Measurements from ENCODE around the gene TEPSIN. TPM values are rescaled to one million over a fixed set of nuclear protein-coding genes. Genes with fewer than 3 reads are reported as not detected.

The TEPSIN gene
- total and polyA plus RNA-seq, 2 donors (not counting 1 experiment from before 2014, with no cell fraction given): 5.6 to 11.2 TPM

DNA sequence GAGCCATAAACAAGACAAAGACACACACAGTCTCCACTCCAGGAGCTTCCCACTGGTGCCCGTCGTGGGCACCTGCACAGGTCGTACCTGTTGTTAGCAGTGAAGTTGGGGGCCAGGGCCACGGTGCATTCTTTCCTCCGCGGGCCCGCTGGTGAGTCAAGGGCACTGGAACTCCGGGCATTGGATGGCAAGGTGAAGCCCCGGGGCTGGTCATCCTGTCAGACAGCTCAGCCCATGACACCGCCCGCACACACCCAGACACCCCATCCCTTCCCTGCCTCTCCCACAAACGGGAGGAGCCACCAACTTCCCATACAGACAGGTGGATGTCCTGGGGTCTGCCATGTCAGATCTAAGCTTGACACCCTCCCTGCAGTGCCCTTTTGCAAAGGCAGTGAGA lies 32.2 kb downstream of the TEPSIN start:
- Histone ChIP-seq H3K4me2 (ENCODE audit: extremely low read depth, insufficient read depth, low read length) (no peak overlapping the region), H3K27me3 (ENCODE audit: control insufficient read depth, insufficient read depth, low read length) (no peaks in the 10 kb centered on the region), H3K79me2 (ENCODE audit: control insufficient read depth, insufficient read depth, low read length) (no peaks in the 10 kb centered on the region), H4K20me1 (ENCODE audit: control insufficient read depth, extremely low read depth, insufficient read depth, low read length) (no peaks in the 10 kb centered on the region), H3K4me1 (ENCODE audit: control insufficient read depth, extremely low read depth, insufficient read depth, low read length) (no peaks in the 10 kb centered on the region), H2AFZ (ENCODE audit: low read length) (no peak overlapping the region), H3K27ac (ENCODE audit: insufficient read depth, low read length) (no peak overlapping the region), H3K36me3 (ENCODE audit: control insufficient read depth, insufficient read depth, low read length) (peaks cover 3% of the 10 kb centered on the region), H3K9me3 (ENCODE audit: control insufficient read depth, insufficient read depth, low read depth, low read length) (no peaks in the 10 kb centered on the region), H3K9ac (ENCODE audit: insufficient read depth, low read length) (no peak overlapping the region), H3K4me3 (replicated peaks in 1 of 4; ENCODE audit: control extremely low read depth in 1 of 4, insufficient read depth in 1 of 4, low read depth in 3 of 4, low read length in 4 of 4) (no peak overlapping the region)
- no peak for DNase-seq (ENCODE audit: low read depth in 2 of 2)
- TF ChIP-seq EZH2 (IDR thresholded peaks at IDR 0.05; ENCODE audit: low read length, missing control alignments) (no peak), CTCF (conservative IDR thresholded peaks at IDR 0.05 in 1 of 2, IDR thresholded peaks at IDR 0.05 in 1 of 2; ENCODE audit: low read depth in 1 of 2, low read length in 2 of 2) (no peak)

DNA sequence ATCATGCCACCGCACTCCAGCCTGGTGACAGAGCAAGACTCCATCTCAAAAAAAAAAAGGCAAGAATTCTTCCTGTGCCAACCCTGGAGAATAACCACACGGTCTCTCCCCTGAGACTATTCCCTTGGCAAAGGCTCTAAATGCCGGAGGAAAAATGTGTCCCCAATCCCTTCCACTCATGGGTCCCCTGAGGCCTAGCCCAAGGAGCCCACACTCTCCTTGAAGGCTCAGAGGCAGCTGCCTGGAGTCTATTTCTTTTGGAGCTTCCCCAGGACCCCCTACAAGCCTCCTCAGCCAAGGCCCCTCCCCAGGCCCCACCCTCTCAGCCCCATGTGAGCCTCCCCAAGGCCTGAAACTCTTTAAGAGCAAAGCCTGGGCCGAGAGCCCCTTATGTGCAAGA lies 32.7 kb downstream of the TEPSIN start:
- Histone ChIP-seq H3K4me2 (ENCODE audit: extremely low read depth, insufficient read depth, low read length) (no peak overlapping the region), H3K27ac (ENCODE audit: insufficient read depth, low read length) (no peak overlapping the region), H3K4me1 (ENCODE audit: control insufficient read depth, extremely low read depth, insufficient read depth, low read length) (no peaks in the 10 kb centered on the region), H3K79me2 (ENCODE audit: control insufficient read depth, insufficient read depth, low read length) (no peaks in the 10 kb centered on the region), H3K36me3 (ENCODE audit: control insufficient read depth, insufficient read depth, low read length) (peaks cover 3% of the 10 kb centered on the region), H3K4me3 (replicated peaks in 1 of 4; ENCODE audit: control extremely low read depth in 1 of 4, insufficient read depth in 1 of 4, low read depth in 3 of 4, low read length in 4 of 4) (no peak overlapping the region), H4K20me1 (ENCODE audit: control insufficient read depth, extremely low read depth, insufficient read depth, low read length) (no peaks in the 10 kb centered on the region), H2AFZ (ENCODE audit: low read length) (no peak overlapping the region), H3K9ac (ENCODE audit: insufficient read depth, low read length) (no peak overlapping the region), H3K27me3 (ENCODE audit: control insufficient read depth, insufficient read depth, low read length) (no peaks in the 10 kb centered on the region), H3K9me3 (ENCODE audit: control insufficient read depth, insufficient read depth, low read depth, low read length) (no peaks in the 10 kb centered on the region)
- DNase-seq (ENCODE audit: low read depth in 2 of 2): no peak
- TF ChIP-seq EZH2 (IDR thresholded peaks at IDR 0.05; ENCODE audit: low read length, missing control alignments) (no peak), CTCF (conservative IDR thresholded peaks at IDR 0.05 in 1 of 2, IDR thresholded peaks at IDR 0.05 in 1 of 2; ENCODE audit: low read depth in 1 of 2, low read length in 2 of 2) (no peak)

DNA sequence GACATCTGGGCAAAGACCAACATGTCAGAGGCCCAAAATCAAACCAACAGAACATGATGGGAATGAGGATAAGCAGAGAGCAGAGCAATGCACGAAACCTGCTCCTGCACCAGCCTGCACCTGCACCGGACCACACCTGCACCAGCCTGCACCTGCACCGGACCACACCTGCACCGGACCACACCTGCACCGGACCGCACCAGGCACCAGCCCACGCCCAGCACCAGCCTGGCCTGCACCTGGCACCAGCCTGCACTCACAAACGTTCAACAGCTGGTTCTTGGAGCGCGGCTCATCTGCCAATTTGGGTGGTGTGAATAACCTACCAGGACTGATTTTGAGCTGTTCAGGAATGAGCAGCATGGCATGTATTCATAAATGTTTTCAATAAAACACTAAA lies 34.3 kb downstream of the TEPSIN start:
- H2AFZ ChIP-seq (ENCODE audit: low read length): no peak overlapping the region
- H3K9me3 ChIP-seq (ENCODE audit: control insufficient read depth, insufficient read depth, low read depth, low read length): no peaks in the 10 kb centered on the region
- no peaks in the 10 kb centered on the region for H3K79me2 ChIP-seq (ENCODE audit: control insufficient read depth, insufficient read depth, low read length)
- H4K20me1 ChIP-seq (ENCODE audit: control insufficient read depth, extremely low read depth, insufficient read depth, low read length): no peaks in the 10 kb centered on the region
- H3K4me2 ChIP-seq (ENCODE audit: extremely low read depth, insufficient read depth, low read length): no peak overlapping the region
- H3K4me1 ChIP-seq (ENCODE audit: control insufficient read depth, extremely low read depth, insufficient read depth, low read length): no peaks in the 10 kb centered on the region
- peaks cover 3% of the 10 kb centered on the region for H3K36me3 ChIP-seq (ENCODE audit: control insufficient read depth, insufficient read depth, low read length)
- no peak for DNase-seq (ENCODE audit: low read depth in 2 of 2)
- H3K4me3 ChIP-seq (replicated peaks in 1 of 4; ENCODE audit: control extremely low read depth in 1 of 4, insufficient read depth in 1 of 4, low read depth in 3 of 4, low read length in 4 of 4): no peak overlapping the region
- TF ChIP-seq CTCF (conservative IDR thresholded peaks at IDR 0.05 in 1 of 2, IDR thresholded peaks at IDR 0.05 in 1 of 2; ENCODE audit: low read depth in 1 of 2, low read length in 2 of 2) (no peak), EZH2 (IDR thresholded peaks at IDR 0.05; ENCODE audit: low read length, missing control alignments) (no peak)
- no peak overlapping the region for H3K9ac ChIP-seq (ENCODE audit: insufficient read depth, low read length)
- no peaks in the 10 kb centered on the region for H3K27me3 ChIP-seq (ENCODE audit: control insufficient read depth, insufficient read depth, low read length)
- no peak overlapping the region for H3K27ac ChIP-seq (ENCODE audit: insufficient read depth, low read length)

Data from fibroblast of lung (primary cell).